HK-2 (cell line): ENCODE data around the gene ABO.
"Not testable (repeated sequence)": the region's sequence is repeated elsewhere in the genome, so short reads cannot be mapped to it uniquely, and the experiment has no call there.

Source experiments
- DNase-seq: peaks from one replicate; pipeline ENCODE4 v3.0.0-alpha.2; 2018; ENCODE audit not compliant: unreplicated experiment

ABO gene

DNA sequence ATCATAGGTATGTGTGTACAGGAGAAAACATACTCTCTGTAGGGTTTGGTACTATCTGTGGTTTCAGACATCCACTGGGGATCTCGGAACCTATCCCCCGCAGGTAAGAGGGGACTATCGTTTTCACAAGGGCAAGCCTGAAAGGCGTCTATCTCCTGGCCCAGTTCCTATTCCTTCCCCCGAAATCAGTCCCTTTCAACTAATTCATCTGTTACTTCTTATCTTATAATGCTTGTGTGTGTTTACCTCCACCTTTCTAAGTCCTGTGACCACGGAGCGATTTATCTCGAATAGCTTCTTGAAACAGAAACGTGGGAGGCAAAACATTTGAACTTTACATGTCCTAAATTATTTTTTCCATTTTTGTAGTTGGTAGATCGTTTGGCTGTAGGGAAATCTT, 11.4 kb downstream of the ABO start:
- no peak for DNase-seq

- DNase-seq: no peak
Observed at GRCh38 chr9:133262226-133262625, 12.8 kb downstream of the ABO start.

GRCh38 chr9:133261753-133262120, 13.3 kb downstream of the ABO start:
- DNase-seq: no peak

- no peak for DNase-seq
Observed at GRCh38 chr9:133261103-133261752, 13.8 kb downstream of the ABO start.

- DNase-seq: no peak
Observed at GRCh38 chr9:133260334-133261102, 14.5 kb downstream of the ABO start.

DNA sequence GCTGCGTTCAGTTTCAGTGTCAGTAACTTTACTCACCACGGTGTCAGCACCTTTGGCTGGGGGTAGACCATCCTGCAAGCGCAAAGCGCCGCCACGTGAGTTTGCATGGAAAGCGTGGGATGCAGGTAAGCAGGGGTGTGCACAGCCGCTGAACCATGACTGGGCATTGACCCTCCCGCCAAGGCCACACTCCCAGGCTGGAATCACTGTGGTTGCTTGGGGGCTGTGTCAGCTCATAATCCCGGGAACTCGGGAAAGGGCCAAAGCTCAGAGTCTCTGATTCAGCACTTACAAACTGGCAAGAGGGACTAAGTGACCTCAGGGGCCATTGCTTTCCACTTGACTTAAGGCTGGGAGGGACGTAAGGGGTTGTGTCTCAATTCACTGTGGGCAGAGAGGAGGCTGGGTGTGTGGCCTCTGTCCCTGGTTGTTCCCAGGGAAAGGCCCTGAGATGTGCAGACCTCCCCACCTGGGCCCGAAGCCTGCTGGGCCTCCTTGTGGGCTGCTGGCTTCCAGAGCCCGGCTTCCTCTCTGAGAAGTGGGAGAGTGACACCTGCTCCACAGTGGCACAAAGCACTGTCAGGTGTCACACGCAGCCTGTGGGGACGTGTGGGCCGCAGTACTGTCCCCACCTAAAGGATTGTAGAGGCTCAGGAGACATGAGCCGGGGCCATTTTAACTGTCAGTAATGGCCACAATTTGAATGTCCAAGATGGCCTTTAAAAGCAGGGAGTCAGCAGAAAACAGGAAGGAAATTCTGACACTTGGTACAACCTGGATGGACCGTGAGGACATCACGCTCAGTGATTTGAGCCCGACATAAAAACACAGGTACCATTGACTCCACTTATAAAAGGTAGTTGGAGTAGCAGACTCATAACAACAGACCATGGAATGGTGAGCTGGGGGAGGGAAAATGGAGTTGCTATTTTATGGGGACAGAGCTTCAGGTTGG, 16.7 kb downstream of the ABO start:
- DNase-seq: peak; percentile 58

DNA sequence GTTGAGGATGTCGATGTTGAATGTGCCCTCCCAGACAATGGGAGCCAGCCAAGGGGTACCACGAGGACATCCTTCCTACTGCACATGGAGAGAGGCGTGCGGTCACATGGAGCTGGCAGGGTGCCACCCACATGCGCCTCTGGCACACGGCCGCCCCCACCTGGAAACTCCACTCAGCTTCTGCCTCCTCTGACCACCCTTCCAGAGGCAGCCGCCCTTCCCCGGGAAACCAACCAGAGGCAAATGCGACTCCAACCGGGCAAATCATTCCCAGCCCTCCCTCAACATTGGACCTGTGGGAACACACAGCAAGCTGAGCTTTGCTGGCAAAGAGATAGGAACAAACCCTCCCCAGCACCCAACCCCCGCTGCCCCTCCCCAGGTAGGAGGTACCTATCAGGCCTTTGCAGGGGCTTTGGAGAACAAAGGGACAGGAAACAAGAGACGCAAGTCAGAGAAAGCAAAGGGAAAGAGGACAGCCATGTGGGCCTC, 17.5 kb downstream of the ABO start:
- DNase-seq: peak; percentile 18

DNA sequence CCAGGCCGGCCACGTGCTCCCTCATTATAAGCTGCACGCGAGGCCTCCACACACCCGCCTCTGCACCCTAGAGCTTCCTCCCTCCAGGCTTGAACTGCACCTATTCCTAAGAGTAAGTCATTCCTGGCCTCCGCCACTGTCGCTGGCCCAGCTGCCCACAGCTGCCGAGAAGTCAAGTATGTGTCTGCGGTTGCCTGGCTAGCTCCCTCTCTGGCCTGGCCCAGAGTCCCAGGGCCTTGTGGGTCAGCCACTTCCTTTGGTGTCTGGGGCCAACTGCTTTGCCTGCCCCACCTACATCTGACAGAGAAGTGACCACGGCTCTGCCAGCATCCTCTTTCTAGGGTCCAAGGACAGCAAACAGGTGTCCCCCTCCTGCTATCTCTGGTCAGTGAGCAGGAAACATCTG, 18.3 kb downstream of the ABO start:
- no peak for DNase-seq

DNA sequence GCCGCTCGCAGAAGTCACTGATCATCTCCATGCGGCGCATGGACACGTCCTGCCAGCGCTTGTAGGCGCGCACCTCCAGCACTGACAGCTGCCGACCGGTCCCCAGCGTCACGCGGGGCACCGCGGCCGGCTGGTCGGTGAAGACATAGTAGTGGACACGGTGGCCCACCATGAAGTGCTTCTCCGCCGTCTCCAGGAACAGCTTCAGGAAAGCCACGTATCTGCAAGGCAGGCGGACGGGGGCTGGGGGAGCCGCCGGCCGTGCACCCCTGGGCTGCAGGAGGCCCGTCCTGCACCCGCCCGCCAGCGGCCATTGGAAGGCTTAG, 18.9 kb downstream of the ABO start:
- no peak for DNase-seq

GRCh38 chr9:133255371-133256135, 19.4 kb downstream of the ABO start:
- no peak for DNase-seq

DNA sequence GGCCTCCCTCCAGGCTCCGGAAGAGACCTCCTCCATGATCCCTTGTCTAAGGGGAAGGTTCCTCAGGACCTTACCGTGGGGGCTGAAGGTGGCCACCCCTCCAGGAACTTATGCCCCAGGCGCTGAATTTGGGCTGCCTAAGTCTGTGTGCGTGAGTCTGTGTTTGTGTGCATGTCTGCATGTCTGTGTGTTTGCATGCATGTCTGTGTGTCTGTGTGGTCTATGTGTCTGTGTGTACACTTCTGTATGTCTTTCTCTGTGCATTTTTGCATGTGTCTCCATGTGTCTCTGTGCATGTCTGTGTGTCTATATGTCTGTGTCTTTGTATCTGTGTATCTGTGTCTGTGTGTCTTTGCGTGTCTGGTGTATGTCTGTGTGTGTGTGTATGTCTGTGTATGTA, 20.5 kb downstream of the ABO start:
- DNase-seq: no peak

- no peak for DNase-seq
Observed at GRCh38 chr9:133253268-133253667, 21.7 kb downstream of the ABO start.

DNA sequence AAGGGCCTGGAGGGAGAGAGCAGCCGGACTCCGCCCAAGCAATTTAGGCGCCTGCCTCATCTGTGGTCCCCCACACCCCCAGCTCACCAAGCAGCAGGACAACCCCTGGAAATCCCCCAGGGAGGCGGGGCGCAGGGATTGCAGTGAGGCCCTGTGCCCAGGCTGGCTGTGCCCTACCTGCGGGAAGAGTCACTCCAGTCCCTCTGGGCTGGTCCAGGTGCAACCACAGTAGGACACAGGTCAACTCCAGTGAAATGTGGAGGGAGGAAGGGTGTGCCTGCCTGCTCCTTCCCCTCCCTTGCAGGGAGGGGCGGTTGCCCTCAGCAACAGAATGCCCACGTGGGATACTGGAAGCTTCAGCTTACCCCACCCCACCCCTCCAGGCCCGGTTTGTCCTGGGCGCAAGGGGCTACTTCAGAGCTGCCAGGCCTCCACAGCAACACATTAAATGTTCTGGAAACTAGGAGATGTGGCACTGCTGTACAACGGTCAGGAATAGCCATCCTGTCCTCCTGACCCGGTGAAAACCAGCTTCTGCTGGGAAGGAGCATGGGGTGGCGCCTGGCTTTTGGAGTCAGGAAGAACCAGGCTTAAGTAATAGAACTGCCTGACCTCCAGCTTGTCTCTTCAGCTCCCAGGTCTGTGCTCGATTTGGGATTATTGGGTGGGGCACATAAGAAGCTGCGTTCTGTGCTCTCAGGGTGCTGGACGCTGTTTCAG, 22.5 kb downstream of the ABO start:
- DNase-seq: no peak

DNA sequence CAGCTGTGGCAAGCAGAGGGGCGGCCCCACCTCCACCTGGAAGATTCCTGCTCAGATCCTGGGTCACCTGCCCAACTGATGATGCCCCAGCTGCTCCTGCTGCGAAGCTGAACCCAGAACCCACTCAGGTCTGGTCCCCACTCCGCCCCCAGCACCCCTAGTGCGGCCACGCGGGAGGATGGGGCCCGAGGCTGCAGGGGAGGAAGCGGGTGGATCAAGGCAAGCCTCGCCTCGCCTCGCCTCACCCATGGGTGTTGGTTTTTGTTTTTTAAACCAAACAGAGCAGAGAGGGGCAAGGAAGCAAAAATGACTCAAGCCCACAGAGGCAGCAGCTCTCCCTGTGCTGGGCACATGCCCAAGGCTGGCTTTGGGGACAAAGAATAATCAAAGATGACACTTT, 23.2 kb downstream of the ABO start:
- no peak for DNase-seq

DNA sequence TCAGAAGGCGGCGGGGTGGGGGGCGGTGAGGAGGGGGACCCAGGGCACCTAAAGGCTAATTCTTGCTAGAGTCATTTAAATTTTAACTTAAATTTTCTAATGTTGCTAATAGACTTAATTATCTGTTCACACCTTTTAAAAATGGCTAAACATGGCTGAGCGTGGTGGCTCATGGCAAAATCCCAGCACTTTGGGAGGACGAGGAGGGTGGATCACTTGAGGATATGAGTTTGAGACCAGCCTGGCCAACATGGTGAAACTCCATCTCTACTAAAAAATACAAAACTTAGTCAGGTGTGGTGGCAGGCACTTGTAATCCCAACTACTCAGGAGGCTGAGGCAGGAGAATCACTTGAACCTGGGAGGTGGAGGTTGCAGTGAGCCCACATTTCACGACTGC, 23.8 kb downstream of the ABO start:
- not testable (repeated sequence) for DNase-seq

DNA sequence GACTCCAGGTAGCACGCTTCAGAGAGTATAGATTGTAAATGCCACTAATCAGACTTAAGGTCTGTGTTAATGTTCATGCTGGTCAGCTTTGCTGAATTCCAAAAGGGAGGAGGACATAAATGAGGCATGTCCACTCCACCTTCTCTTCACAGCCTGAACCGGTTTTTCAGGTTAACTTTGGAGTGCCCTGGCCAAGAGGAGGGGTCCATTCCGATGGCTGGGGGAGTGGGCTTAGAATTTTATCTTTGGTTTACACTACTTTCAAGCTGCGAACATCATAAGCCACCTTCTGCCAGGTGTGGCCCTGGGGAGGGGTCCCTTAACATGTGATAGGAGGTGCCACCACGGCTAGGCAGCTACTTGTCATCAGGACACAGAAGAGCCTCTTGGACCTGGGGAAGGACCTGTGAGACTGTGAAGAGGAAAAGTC, 24.2 kb downstream of the ABO start:
- no peak for DNase-seq

DNA sequence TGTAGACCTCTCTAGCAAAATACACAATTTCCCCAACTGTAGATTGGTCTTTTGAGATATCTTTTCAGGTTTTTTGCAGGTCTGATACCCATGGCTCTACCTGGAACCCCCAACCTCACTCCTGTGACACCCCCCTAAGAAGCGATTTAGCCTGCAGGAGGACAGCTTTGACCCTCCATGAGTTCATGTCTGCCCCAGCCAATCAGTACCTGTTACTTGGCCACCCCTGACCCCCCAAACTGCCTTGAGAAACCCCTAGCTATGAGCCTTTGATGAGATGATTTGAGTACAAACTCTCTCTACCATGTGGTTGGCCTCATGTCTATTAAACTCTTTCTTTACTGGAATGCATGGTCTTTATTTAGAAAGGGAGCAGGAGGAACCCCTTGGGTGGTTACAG, 25.7 kb downstream of the ABO start:
- no peak for DNase-seq

- DNase-seq: no peak
Observed at GRCh38 chr9:133248726-133249295, 26.2 kb downstream of the ABO start.

- no peak for DNase-seq
Observed at GRCh38 chr9:133247632-133248031, 27.4 kb downstream of the ABO start.

DNA sequence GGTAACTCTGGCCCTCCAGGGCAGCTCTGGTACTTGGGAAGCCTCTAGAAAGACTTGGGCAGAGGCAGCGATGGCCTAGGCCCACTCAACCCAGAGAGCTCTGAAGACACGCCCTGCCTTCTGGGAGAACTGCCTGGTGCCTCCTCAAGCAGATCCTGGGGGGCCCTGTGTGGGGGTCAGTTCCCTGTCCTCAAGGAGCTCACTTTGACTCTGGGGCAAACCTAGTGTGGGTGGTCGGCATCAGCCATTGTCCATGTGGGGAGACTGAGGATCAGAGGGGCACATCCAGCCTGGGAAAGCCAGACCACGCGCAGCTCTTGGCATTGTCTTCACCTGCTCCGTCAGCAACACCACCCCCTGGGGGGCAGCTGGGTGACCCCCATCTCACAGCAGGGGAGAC, 28.0 kb downstream of the ABO start:
- no peak for DNase-seq

- DNase-seq: no peak
Observed at GRCh38 chr9:133246562-133246961, 28.4 kb downstream of the ABO start.
